ENCODE data around the gene SAMSN1. TPM values are rescaled to one million over a fixed set of nuclear protein-coding genes. Genes with fewer than 3 reads are reported as not detected.

Gene SAMSN1
- total and polyA plus RNA-seq, 2 of the 8 experiments (the other 6 are each of a cell fraction or from before 2014, with no cell fraction given) = 0.50 to 3.0 TPM

GRCh38 chr21:14554948-14555347 is 8.8 kb upstream of the SAMSN1 start:
- no peak overlapping the region for H2BK20ac ChIP-seq (ENCODE audit: low read length)
- H2BK120ac ChIP-seq (replicated peaks; ENCODE audit: low read depth, low read length) = no peak overlapping the region
- H3K23me2 ChIP-seq (ENCODE audit: low read depth, low read length) = no peaks in the 10 kb centered on the region
- no peaks in the 10 kb centered on the region for H3K27me3 ChIP-seq (replicated peaks in 1 of 4; ENCODE audit: control insufficient read depth in 3 of 4, extremely low read depth in 1 of 4, insufficient read depth in 3 of 4, low read length in 3 of 4)
- DNase-seq (ENCODE audit: low read depth in 1 of 2, low spot score in 2 of 2) = no peak
- H3K79me2 ChIP-seq (ENCODE audit: control insufficient read depth in 1 of 2, insufficient read depth in 2 of 2, low read length in 2 of 2) = no peaks in the 10 kb centered on the region
- no peaks in the 10 kb centered on the region for H4K20me1 ChIP-seq (replicated peaks in 1 of 2; ENCODE audit: control insufficient read depth in 1 of 2, insufficient read depth in 2 of 2, low read length in 2 of 2)
- H3K4me2 ChIP-seq (ENCODE audit: insufficient read depth in 1 of 2, low read depth in 2 of 2, low read length in 2 of 2) = no peak overlapping the region
- no peak overlapping the region for H3K4ac ChIP-seq (replicated peaks; ENCODE audit: insufficient read length, low read depth, low read length)
- FAIRE-seq = no peak
- H2BK15ac ChIP-seq (ENCODE audit: low read length) = no peak overlapping the region
- H3K4me3 ChIP-seq (ENCODE audit: extremely low read depth in 1 of 4, insufficient read depth in 2 of 4, low read depth in 3 of 4, low read length in 4 of 4) = no peak overlapping the region
- H2BK5ac ChIP-seq (ENCODE audit: low read depth, low read length) = no peak overlapping the region
- no peak overlapping the region for H2AK5ac ChIP-seq (ENCODE audit: low read depth, low read length)
- H3K9ac ChIP-seq (replicated peaks in 1 of 4; ENCODE audit: extremely low read depth in 1 of 4, low read depth in 3 of 4, low read length in 3 of 4) = no peak overlapping the region
- ChIA-PET POLR2A (ENCODE audit: partially characterized antibody) (no interaction called here), CTCF (ENCODE audit: partially characterized antibody) (no interaction called here)
- H3K14ac ChIP-seq (ENCODE audit: insufficient read length) = no peak overlapping the region
- no peaks in the 10 kb centered on the region for H3K9me3 ChIP-seq (ENCODE audit: insufficient read depth in 2 of 2, low read depth in 1 of 2, low read length in 1 of 2)
- H4K8ac ChIP-seq (ENCODE audit: extremely low read depth, insufficient read depth, low read length) = no peak overlapping the region
- H3K36me3 ChIP-seq (ENCODE audit: control insufficient read depth in 2 of 4, insufficient read depth in 4 of 4, low read length in 3 of 4) = no peaks in the 10 kb centered on the region
- H4K91ac ChIP-seq (replicated peaks; ENCODE audit: insufficient read length, low read length) = no peak overlapping the region
- H2AFZ ChIP-seq (ENCODE audit: low read length) = peak overlapping the region; percentile 46; the same call in 1 of the 2 replicates
- no peak overlapping the region for H3K23ac ChIP-seq (ENCODE audit: insufficient read length)
- no peak overlapping the region for H3K18ac ChIP-seq (ENCODE audit: extremely low read depth, low read length)
- no peak overlapping the region for H3K27ac ChIP-seq (ENCODE audit: low read depth, low read length)
- 81% methylated on average over 1 of the region's 1 CpG; no CpG with 5 or more reads in 1 of the 2 experiments for WGBS, 2 experiments (ENCODE audit: extremely low coverage in 1 of 2, insufficient coverage in 1 of 2, insufficient read length in 1 of 2, insufficient replicate concordance in 2 of 2, low coverage in 1 of 2, low lambda C conversion rate in 2 of 2, missing lambda C conversion rate in 1 of 2)
- no peak overlapping the region for H4K5ac ChIP-seq (ENCODE audit: insufficient read length, low read depth, low read length)
- H3K4me1 ChIP-seq (replicated peaks in 1 of 4; ENCODE audit: control insufficient read depth in 3 of 4, insufficient read depth in 4 of 4, low read length in 3 of 4) = no peaks in the 10 kb centered on the region
- no peaks in the 10 kb centered on the region for H3K79me1 ChIP-seq (ENCODE audit: low read depth, low read length)
- H3K56ac ChIP-seq (replicated peaks; ENCODE audit: insufficient read length, low read depth, low read length) = no peak overlapping the region
- H2BK12ac ChIP-seq (ENCODE audit: low read depth, low read length) = no peak overlapping the region
- TF ChIP-seq SUZ12 (IDR thresholded peaks at IDR 0.05; ENCODE audit: low read length) = no peak
- no peak for TF ChIP-seq CBX8 (IDR thresholded peaks at IDR 0.05; ENCODE audit: borderline replicate concordance, low read depth, low read length)
- no peak for TF ChIP-seq RFX5 (IDR thresholded peaks at IDR 0.05; ENCODE audit: borderline replicate concordance, low read depth, low read length)
- no peak for TF ChIP-seq EGR1 (IDR thresholded peaks at IDR 0.05; ENCODE audit: borderline replicate concordance, low read depth, low read length)
- TF ChIP-seq NANOG (IDR thresholded peaks at IDR 0.05; ENCODE audit: insufficient read depth, low read depth, low read length, poor library complexity, severe bottlenecking) = no peak
- no peak for TF ChIP-seq FOSL1 (IDR thresholded peaks at IDR 0.05; ENCODE audit: insufficient read depth, low read depth, low read length)
- no peak for TF ChIP-seq SIN3A (conservative IDR thresholded peaks at IDR 0.05 in 1 of 2, IDR thresholded peaks at IDR 0.05 in 1 of 2; ENCODE audit: low read depth in 1 of 2, low read length in 2 of 2)
- no peak for TF ChIP-seq KDM4A (IDR thresholded peaks at IDR 0.05; ENCODE audit: low read depth, low read length, severe bottlenecking)
- no peak for TF ChIP-seq CHD2 (IDR thresholded peaks at IDR 0.05; ENCODE audit: low read length)
- no peak for TF ChIP-seq CBX5 (IDR thresholded peaks at IDR 0.05; ENCODE audit: low read depth, low read length)
- TF ChIP-seq POLR2AphosphoS5 (IDR thresholded peaks at IDR 0.05; ENCODE audit: low read depth, low read length) = no peak
- TF ChIP-seq CEBPB (IDR thresholded peaks at IDR 0.05; ENCODE audit: low read depth, low read length) = no peak
- TF ChIP-seq SIX5 (IDR thresholded peaks at IDR 0.05; ENCODE audit: low read depth, low read length) = no peak
- TF ChIP-seq CTBP2 (IDR thresholded peaks at IDR 0.05; ENCODE audit: borderline replicate concordance, insufficient read depth, insufficient read length, low read length) = no peak

Data from H1 (cell line).